GM18907 (cell line): ENCODE results near the gene BRMS1.
A peak's percentile ranks its signal among the peaks of the same experiment; 100 is the strongest.

Experiments used
- ATAC-seq: cut with Tn5 transposase; IDR thresholded peaks from one replicate; pipeline ENCODE4 v1.9.1; 2021; ENCODE audit warnings: mild to moderate bottlenecking, moderate library complexity; ENCODE audit not compliant: unreplicated experiment

BRMS1 gene

GRCh38 chr11:66338276-66339161 is 6.4 kb downstream of the BRMS1 start:
- no peak for ATAC-seq

GRCh38 chr11:66337103-66337899 is 7.6 kb downstream of the BRMS1 start:
- ATAC-seq: no peak

- ATAC-seq: peak; percentile 62
Measured at GRCh38 chr11:66336234-66337102, 8.4 kb downstream of the BRMS1 start, which contains the start of gene RIN1. Gene RIN1, minus strand, starts transcription at chr11:66336434. Its CDS starts 32 bp downstream, at chr11:66336402.

GRCh38 chr11:66335531-66336233 is 9.2 kb downstream of the BRMS1 start:
- ATAC-seq: no peak

- ATAC-seq: no peak
Measured at GRCh38 chr11:66334605-66335442, 10.1 kb downstream of the BRMS1 start.

- no peak for ATAC-seq
Measured at GRCh38 chr11:66333896-66334604, 10.9 kb downstream of the BRMS1 start.

GRCh38 chr11:66333220-66333877 is 11.6 kb downstream of the BRMS1 start:
- no peak for ATAC-seq

- no peak for ATAC-seq
Measured at GRCh38 chr11:66332371-66333219, 12.3 kb downstream of the BRMS1 start.

GRCh38 chr11:66331542-66332370 is 13.1 kb downstream of the BRMS1 start:
- ATAC-seq: no peak

GRCh38 chr11:66330931-66331330 is 14.0 kb downstream of the BRMS1 start:
- no peak for ATAC-seq

- ATAC-seq: no peak
Measured at GRCh38 chr11:66329165-66329673, 15.7 kb downstream of the BRMS1 start.

GRCh38 chr11:66328302-66329144 is 16.4 kb downstream of the BRMS1 start:
- ATAC-seq: peak; percentile 58

- peak; percentile 12 for ATAC-seq
Measured at GRCh38 chr11:66328031-66328301, 16.9 kb downstream of the BRMS1 start.

GRCh38 chr11:66327171-66328030 is 17.5 kb downstream of the BRMS1 start:
- no peak for ATAC-seq
